Measurements from ENCODE around the gene EXOC3L4.

DNA sequence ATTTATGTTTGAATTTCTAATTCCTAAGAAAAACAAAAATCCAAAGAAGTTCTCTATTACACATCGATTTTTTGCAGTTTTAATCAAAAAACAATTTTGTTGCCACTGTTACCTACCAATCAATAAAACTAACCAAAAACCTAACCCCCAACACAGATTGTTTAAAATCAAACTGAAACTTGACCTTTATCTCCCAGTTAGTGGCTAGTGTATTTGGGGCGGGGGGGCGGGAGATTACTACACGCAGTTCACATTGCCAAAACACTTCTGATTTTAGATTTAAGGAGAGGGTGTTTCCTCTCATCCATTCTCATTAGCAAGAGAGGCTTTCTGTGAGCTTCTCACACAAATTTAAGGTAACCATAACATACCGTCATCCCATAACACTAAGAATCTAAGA lies 43.6 kb upstream of the EXOC3L4 start:
- TF ChIP-seq, protein P1, sequence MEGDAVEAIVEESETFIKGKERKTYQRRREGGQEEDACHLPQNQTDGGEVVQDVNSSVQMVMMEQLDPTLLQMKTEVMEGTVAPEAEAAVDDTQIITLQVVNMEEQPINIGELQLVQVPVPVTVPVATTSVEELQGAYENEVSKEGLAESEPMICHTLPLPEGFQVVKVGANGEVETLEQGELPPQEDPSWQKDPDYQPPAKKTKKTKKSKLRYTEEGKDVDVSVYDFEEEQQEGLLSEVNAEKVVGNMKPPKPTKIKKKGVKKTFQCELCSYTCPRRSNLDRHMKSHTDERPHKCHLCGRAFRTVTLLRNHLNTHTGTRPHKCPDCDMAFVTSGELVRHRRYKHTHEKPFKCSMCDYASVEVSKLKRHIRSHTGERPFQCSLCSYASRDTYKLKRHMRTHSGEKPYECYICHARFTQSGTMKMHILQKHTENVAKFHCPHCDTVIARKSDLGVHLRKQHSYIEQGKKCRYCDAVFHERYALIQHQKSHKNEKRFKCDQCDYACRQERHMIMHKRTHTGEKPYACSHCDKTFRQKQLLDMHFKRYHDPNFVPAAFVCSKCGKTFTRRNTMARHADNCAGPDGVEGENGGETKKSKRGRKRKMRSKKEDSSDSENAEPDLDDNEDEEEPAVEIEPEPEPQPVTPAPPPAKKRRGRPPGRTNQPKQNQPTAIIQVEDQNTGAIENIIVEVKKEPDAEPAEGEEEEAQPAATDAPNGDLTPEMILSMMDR (IDR thresholded peaks at IDR 0.05), result no peak
- TF ChIP-seq POLR2A (IDR thresholded peaks at IDR 0.05), result no peak

Measured in lower leg skin (tissue), 3 donors.